OCI-LY7 (cell line): ENCODE measurements around the gene SUN5.
"Not testable (repeated sequence)": the region's sequence is repeated elsewhere in the genome, so short reads cannot be mapped to it uniquely, and the experiment has no call there.

ENCODE experiments used
- EZH2phosphoT487 ChIP-seq: fragments of 200-600 bp; sonication (generic); IDR thresholded peaks from 2 replicates; pipeline ENCODE4 v1.6.1; 2018; ENCODE audit warnings: low read depth, borderline replicate concordance, mild to moderate bottlenecking, mixed run types, antibody characterized with exemption, low read length, moderate library complexity, mixed read lengths
- TF ChIP-seq, protein P1 (sequence below): fragments of 200-600 bp; sonication (generic); conservative IDR thresholded peaks from 2 replicates; pipeline ENCODE4 v1.5.1; 2014; ENCODE audit warnings: mild to moderate bottlenecking, antibody characterized with exemption, low read length, moderate library complexity, mixed read lengths

DNA sequence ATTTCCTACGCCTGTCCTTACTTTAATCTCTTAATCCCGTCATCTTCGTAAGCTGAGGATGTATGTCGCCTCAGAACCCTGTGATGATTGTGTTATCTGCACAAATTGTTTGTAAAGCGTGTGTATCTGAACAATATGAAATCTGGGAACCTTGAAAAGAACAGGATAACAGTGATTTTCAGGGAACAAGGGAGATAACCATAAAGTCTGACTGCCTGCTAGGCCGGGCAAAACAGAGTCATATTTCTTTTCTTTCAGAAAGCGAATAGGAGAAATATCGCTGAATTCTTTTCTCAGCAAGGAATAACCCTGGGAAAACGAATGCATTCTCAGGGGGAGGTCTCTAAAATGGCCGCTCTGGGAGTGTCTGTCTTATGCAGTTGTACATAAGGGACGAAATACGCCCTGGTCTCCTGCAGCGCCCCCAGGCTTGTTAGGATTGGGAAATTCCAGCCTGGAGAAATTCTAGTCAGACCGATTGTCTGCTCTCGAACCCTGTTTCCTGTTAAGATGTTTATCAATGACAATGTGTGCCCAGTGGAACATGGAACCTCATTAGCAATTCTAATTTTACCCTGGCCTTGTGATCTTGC lies 41.0 kb upstream of the SUN5 start:
- TF ChIP-seq, protein P1, sequence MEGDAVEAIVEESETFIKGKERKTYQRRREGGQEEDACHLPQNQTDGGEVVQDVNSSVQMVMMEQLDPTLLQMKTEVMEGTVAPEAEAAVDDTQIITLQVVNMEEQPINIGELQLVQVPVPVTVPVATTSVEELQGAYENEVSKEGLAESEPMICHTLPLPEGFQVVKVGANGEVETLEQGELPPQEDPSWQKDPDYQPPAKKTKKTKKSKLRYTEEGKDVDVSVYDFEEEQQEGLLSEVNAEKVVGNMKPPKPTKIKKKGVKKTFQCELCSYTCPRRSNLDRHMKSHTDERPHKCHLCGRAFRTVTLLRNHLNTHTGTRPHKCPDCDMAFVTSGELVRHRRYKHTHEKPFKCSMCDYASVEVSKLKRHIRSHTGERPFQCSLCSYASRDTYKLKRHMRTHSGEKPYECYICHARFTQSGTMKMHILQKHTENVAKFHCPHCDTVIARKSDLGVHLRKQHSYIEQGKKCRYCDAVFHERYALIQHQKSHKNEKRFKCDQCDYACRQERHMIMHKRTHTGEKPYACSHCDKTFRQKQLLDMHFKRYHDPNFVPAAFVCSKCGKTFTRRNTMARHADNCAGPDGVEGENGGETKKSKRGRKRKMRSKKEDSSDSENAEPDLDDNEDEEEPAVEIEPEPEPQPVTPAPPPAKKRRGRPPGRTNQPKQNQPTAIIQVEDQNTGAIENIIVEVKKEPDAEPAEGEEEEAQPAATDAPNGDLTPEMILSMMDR: not testable (repeated sequence)
- TF ChIP-seq EZH2phosphoT487: not testable (repeated sequence)
